ENCODE results near the gene CACNB2.
"Not testable (repeated sequence)": the region's sequence is repeated elsewhere in the genome, so short reads cannot be mapped to it uniquely, and the experiment has no call there.

The CACNB2 gene

DNA sequence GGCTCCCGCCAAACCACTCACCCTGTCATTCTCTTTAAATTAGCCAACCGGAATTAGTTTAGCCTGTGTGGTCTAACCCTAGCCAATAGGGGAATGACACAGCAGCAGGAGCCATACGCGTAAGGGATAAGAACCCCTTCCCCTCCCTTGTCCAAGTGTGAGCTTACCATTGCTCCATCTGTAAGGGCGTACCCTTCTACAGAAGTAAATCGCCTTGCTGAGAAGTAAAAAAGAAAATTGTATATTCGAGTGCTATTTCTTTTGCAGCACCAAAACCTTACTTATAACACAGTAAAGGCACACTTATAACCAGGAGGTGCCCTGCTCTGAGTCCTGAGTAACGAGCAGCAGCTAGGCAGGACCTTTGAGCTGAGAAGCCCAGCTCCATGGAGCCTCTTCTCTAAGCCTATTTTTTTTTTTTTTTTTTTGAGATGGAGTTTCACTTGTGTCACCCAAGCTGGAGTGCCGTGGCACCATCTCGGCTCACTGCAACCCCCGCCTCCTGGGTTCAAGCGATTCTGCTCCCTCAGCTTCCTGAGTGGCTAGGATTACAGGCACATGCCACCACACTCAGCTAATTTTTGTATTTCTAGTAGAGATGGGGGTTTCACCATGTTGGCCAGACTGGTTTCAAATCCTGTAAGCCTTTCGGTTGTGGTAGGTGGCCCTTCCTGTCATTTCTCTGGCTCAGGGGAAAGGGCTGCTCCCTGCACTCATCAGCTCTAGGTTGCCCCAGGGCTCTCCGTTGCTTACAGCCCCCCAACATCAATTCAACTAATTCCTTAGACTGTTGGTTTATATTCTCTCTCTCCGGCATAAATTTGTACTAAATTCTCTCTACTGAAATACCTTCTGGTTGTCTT is 437.8 kb downstream of the CACNB2 start:
- no peak for DNase-seq

DNA sequence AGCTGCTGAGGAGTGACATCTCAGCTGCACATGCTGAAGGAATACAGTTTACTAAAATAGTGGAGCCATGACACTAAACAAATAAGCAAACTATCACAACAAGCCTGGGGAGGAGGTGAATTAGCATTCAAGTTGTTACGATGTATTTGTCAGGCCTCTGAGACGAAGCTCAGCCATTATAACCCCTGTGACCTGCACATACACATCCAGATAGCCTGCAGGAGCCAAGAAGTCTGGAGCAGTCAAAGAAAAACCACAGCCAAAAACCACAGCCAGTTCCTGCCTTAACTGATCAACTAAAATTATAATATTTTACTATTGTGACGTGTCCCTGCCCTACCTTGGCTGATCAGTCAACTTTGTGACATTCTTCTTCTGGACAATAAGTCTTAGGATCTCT is 442.6 kb downstream of the CACNB2 start:
- no peak for DNase-seq

DNA sequence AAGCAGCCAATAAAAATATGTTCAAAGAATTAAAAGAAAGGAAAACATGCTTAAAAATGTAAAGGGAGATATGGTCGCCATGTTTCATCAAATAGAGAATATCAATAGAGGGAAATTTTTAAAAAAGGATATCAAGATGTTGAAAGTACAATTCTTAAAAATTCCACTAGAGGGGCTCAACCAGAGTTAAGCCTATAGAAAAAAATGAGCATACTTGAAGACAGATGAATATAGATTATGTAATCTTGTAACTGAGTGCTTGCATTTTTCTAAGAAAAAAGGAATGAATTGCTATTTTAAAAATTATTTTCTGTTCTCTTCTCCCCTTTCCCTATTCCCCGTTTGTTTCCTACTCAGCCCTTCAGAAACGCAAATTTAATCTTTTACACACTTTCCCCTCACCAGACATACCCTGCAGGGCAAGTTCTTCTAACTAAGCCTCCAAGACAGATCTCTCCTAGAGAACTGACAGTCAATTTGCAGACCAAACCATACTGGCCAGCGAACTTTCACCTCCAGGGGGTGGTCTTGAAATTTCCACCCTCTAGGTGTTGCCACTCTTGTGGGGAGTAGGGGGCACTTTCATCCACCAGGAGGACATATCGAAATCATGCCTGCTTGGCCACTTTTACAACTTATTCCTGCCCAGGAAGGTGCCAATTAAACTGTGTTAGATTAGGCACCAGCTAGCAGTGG is 443.5 kb downstream of the CACNB2 start:
- DNase-seq = no peak

DNA sequence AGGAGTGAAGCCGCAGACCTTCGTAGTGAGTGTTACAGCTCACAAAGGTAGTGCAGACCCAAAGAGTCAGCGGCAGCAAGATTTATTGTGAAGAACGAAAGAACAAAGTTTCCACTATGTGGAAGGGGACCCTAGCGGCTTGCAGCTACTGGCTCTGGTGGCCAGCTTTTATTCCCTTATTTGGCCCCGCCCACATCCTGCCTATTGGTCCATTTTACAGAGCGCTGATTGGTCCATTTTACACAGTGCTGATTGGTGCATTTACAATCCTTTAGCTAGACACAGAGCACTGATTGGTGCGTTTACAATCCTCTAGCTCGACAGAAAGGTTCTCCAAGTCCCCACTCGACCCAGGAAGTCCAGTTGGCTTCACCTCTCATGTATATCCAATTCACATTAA is 446.4 kb downstream of the CACNB2 start:
- not testable (repeated sequence) for DNase-seq

DNA sequence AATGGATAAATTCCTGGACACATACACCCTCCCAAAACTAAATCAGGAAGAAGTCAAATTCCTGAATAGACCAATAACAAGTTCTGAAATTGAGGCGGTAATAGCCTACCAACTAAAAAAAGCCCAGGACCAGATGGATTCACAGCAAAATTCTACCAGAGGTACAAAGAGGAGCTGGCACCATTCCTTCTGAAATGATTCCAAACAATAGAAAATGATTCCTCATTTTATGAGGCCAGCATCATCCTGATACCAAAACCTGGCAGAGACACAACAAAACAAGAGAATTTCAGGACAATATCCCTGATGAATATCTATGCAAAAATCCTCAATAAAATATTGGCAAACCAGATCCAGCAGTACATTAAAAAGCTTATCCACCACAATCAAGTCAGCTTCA is 450.9 kb downstream of the CACNB2 start:
- not testable (repeated sequence) for DNase-seq
